NB4 (cell line): ENCODE results near the gene SLC22A23.

ENCODE experiments used
- DNase-seq: peaks from one replicate; pipeline ENCODE4 v3.0.0; 2010; ENCODE audit warnings: low read depth
- H3K4me3 ChIP-seq: one replicate; pipeline ENCODE4 v1.5.1; 2011; ENCODE audit warnings: mild to moderate bottlenecking, low read depth, low read length, moderate library complexity
- CTCF ChIP-seq: IDR thresholded peaks from one replicate; pipeline ENCODE4 v1.5.1; 2012; ENCODE audit warnings: low read depth, low read length
- MAX ChIP-seq: IDR thresholded peaks from 2 replicates; pipeline ENCODE4 v1.6.1; 2011; ENCODE audit warnings: low read depth, low read length
- MYC ChIP-seq: IDR thresholded peaks from 2 replicates; pipeline ENCODE4 v1.6.1; 2011; ENCODE audit warnings: low read depth, low read length
- POLR2A ChIP-seq: IDR thresholded peaks from 2 replicates; pipeline ENCODE4 v1.6.1; 2011; ENCODE audit warnings: mild to moderate bottlenecking; ENCODE audit not compliant: insufficient read length; ENCODE audit errors: extremely low read depth

The SLC22A23 gene

GRCh38 chr6:3428700-3429099, 28.1 kb downstream of the SLC22A23 start:
- no peak overlapping the region for H3K4me3 ChIP-seq
- TF ChIP-seq MAX: no peak
- TF ChIP-seq POLR2A: no peak
- no peak for TF ChIP-seq CTCF
- TF ChIP-seq MYC: no peak
- DNase-seq: no peak

- TF ChIP-seq POLR2A (no peak), CTCF (no peak), MYC (no peak), MAX (no peak)
- H3K4me3 ChIP-seq: no peak overlapping the region
- no peak for DNase-seq
These were observed 28.6 kb downstream of the SLC22A23 start for GRCh38 chr6:3428247-3428646.

- TF ChIP-seq POLR2A: no peak
- no peak for TF ChIP-seq MYC
- no peak for TF ChIP-seq MAX
- no peak for TF ChIP-seq CTCF
- DNase-seq: no peak
- H3K4me3 ChIP-seq: no peak overlapping the region
These were observed 29.2 kb downstream of the SLC22A23 start for GRCh38 chr6:3427687-3428085.

- DNase-seq: no peak
- no peak overlapping the region for H3K4me3 ChIP-seq
- no peak for TF ChIP-seq MAX
- no peak for TF ChIP-seq CTCF
- TF ChIP-seq MYC: no peak
- TF ChIP-seq POLR2A: no peak
These were observed 29.7 kb downstream of the SLC22A23 start for GRCh38 chr6:3426927-3427686.

- DNase-seq: no peak
- TF ChIP-seq POLR2A: no peak
- TF ChIP-seq MYC: no peak
- no peak for TF ChIP-seq MAX
- no peak for TF ChIP-seq CTCF
- H3K4me3 ChIP-seq: no peak overlapping the region
These were observed 30.5 kb downstream of the SLC22A23 start for GRCh38 chr6:3426091-3426926.
